Activated CD8-positive, alpha-beta T cell treated with anti-CD3 and anti-CD28 coated beads, Interleukin-2, amount 10 ng/mL, durations not matched to agents 7 days and 5 days (primary cell): ENCODE measurements around the gene CERT1. TPM values are rescaled to one million over a fixed set of nuclear protein-coding genes. Genes with fewer than 3 reads are reported as not detected.
"Not testable (repeated sequence)": the region's sequence is repeated elsewhere in the genome, so short reads cannot be mapped to it uniquely, and the experiment has no call there.

Experiments
- ATAC-seq: fragments of 150-1000 bp; cut with Tn5 transposase; one replicate; pipeline ENCODE4 v1.10.0; 2021; ENCODE audit warnings: moderate library complexity
- CTCF ChIA-PET: fragments of 350-600 bp; sonication (Branson Sonifier 250); formaldehyde crosslinking; loops from one replicate; lab custom pipeline; 2021; ENCODE audit warnings: antibody characterized with exemption; lab: Charles Lee
- POLR2A ChIA-PET: fragments of 350-600 bp; sonication (Branson Sonifier 250); formaldehyde crosslinking; loops from one replicate; lab custom pipeline; 2021; ENCODE audit warnings: antibody characterized with exemption; lab: Charles Lee
- DNase-seq: peaks from one replicate; pipeline ENCODE4 v3.0.0-alpha.2; 2020
- H3K27ac Mint-ChIP-seq: one replicate; pipeline ENCODE4 v1.8.0; 2021; ENCODE audit warnings: mild to moderate bottlenecking, mixed read lengths
- H3K27me3 Mint-ChIP-seq: one replicate; pipeline ENCODE4 v1.8.0; 2021; ENCODE audit warnings: low read depth, mixed read lengths
- H3K36me3 Mint-ChIP-seq: one replicate; pipeline ENCODE4 v1.8.0; 2021; ENCODE audit warnings: low read depth, mixed read lengths
- H3K4me1 Mint-ChIP-seq: one replicate; pipeline ENCODE4 v1.8.0; 2021; ENCODE audit warnings: low read depth, mixed read lengths
- H3K4me3 Mint-ChIP-seq: one replicate; pipeline ENCODE4 v1.8.0; 2021; ENCODE audit warnings: mild to moderate bottlenecking, mixed read lengths
- H3K9me3 Mint-ChIP-seq: one replicate; pipeline ENCODE4 v1.8.0; 2022; ENCODE audit warnings: mixed read lengths; ENCODE audit not compliant: insufficient read depth
- total RNA-seq, 2 experiments: library from RNA; stranded (reverse); gene quantifications; one replicate each; pipeline ENCODE4 v1.2.3, GENCODE V29; 2021

Gene CERT1
- total RNA-seq, 2 experiments from 2014 or later = 31.2 to 36.0 TPM

GRCh38 chr5:75536694-75537360 lies 25.4 kb upstream of the CERT1 start:
- Mint-ChIP-seq H3K27ac (no peak overlapping the region), H3K27me3 (no peaks in the 10 kb centered on the region), H3K4me3 (no peak overlapping the region), H3K4me1 (peaks cover 2% of the 10 kb centered on the region), H3K9me3 (peaks cover 5% of the 10 kb centered on the region), H3K36me3 (peaks cover 47% of the 10 kb centered on the region)
- no peak for ATAC-seq
- POLR2A ChIA-PET = no interaction called here
- CTCF ChIA-PET = no interaction called here
- no peak for DNase-seq

GRCh38 chr5:75536147-75536546 lies 24.7 kb upstream of the CERT1 start:
- H3K27me3 Mint-ChIP-seq = no peaks in the 10 kb centered on the region
- no peak overlapping the region for H3K27ac Mint-ChIP-seq
- H3K4me3 Mint-ChIP-seq = no peak overlapping the region
- peaks cover 5% of the 10 kb centered on the region for H3K9me3 Mint-ChIP-seq
- peaks cover 50% of the 10 kb centered on the region for H3K36me3 Mint-ChIP-seq
- CTCF ChIA-PET = no interaction called here
- ATAC-seq (no peak), DNase-seq (no peak)
- H3K4me1 Mint-ChIP-seq = peaks cover 2% of the 10 kb centered on the region
- POLR2A ChIA-PET = no interaction called here

- CTCF ChIA-PET = interaction anchor here (1.0 kb wide), 1 partner anchor 14 kb away, joined by 4 read pairs; no protein-coding TSS in a partner anchor
- ATAC-seq = no peak
- Mint-ChIP-seq H3K36me3 (peaks cover 50% of the 10 kb centered on the region), H3K27me3 (no peaks in the 10 kb centered on the region), H3K27ac (no peak overlapping the region), H3K4me3 (no peak overlapping the region), H3K9me3 (peaks cover 5% of the 10 kb centered on the region), H3K4me1 (peaks cover 2% of the 10 kb centered on the region)
- POLR2A ChIA-PET = no interaction called here
- no peak for DNase-seq
These were observed 23.3 kb upstream of the CERT1 start for GRCh38 chr5:75534734-75535133.

- H3K27ac Mint-ChIP-seq, H3K4me1 Mint-ChIP-seq, ATAC-seq, H3K27me3 Mint-ChIP-seq, H3K9me3 Mint-ChIP-seq, POLR2A ChIA-PET, H3K4me3 Mint-ChIP-seq, DNase-seq: not testable (repeated sequence)
- peaks cover 53% of the 10 kb centered on the region for H3K36me3 Mint-ChIP-seq
- CTCF ChIA-PET = interaction anchor here (1.0 kb wide), 1 partner anchor 13 kb away, joined by 4 read pairs; no protein-coding TSS in a partner anchor
These were observed 22.3 kb upstream of the CERT1 start for GRCh38 chr5:75533716-75534115.

GRCh38 chr5:75532190-75532589 lies 20.8 kb upstream of the CERT1 start:
- DNase-seq (no peak), ATAC-seq (no peak)
- ChIA-PET CTCF (no interaction called here), POLR2A (no interaction called here)
- H3K4me3 Mint-ChIP-seq = no peak overlapping the region
- no peaks in the 10 kb centered on the region for H3K27me3 Mint-ChIP-seq
- peaks cover 53% of the 10 kb centered on the region for H3K36me3 Mint-ChIP-seq
- H3K9me3 Mint-ChIP-seq = peaks cover 5% of the 10 kb centered on the region
- H3K27ac Mint-ChIP-seq = no peak overlapping the region
- peaks cover 2% of the 10 kb centered on the region for H3K4me1 Mint-ChIP-seq

GRCh38 chr5:75529185-75529584 lies 17.8 kb upstream of the CERT1 start:
- no peak overlapping the region for H3K27ac Mint-ChIP-seq
- CTCF ChIA-PET = no interaction called here
- no peak for ATAC-seq

GRCh38 chr5:75526070-75526469 lies 14.6 kb upstream of the CERT1 start:
- ChIA-PET CTCF (no interaction called here), POLR2A (no interaction called here)
- ATAC-seq (no peak), DNase-seq (no peak)
- Mint-ChIP-seq H3K9me3 (peaks cover 13% of the 10 kb centered on the region), H3K27me3 (no peaks in the 10 kb centered on the region), H3K27ac (no peak overlapping the region), H3K36me3 (peaks cover 27% of the 10 kb centered on the region), H3K4me1 (peaks cover 25% of the 10 kb centered on the region), H3K4me3 (no peak overlapping the region)

More at GRCh38 chr5:75529185-75529584, 17.8 kb upstream of the CERT1 start:
- H3K9me3 Mint-ChIP-seq = peaks cover 5% of the 10 kb centered on the region
- no peaks in the 10 kb centered on the region for H3K27me3 Mint-ChIP-seq
- H3K4me1 Mint-ChIP-seq = peaks cover 16% of the 10 kb centered on the region
- H3K36me3 Mint-ChIP-seq = peaks cover 32% of the 10 kb centered on the region
- POLR2A ChIA-PET = no interaction called here
- no peak for DNase-seq
- no peak overlapping the region for H3K4me3 Mint-ChIP-seq

GRCh38 chr5:75525344-75525743 lies 13.9 kb upstream of the CERT1 start:
- Mint-ChIP-seq H3K27ac (no peak overlapping the region), H3K4me3 (no peak overlapping the region), H3K9me3 (peaks cover 20% of the 10 kb centered on the region), H3K4me1 (peaks cover 25% of the 10 kb centered on the region), H3K27me3 (no peaks in the 10 kb centered on the region), H3K36me3 (peaks cover 35% of the 10 kb centered on the region)
- ChIA-PET POLR2A (no interaction called here), CTCF (no interaction called here)
- ATAC-seq = no peak
- no peak for DNase-seq

GRCh38 chr5:75524591-75524990 lies 13.2 kb upstream of the CERT1 start:
- Mint-ChIP-seq H3K9me3 (peaks cover 27% of the 10 kb centered on the region), H3K36me3 (peaks cover 39% of the 10 kb centered on the region), H3K27ac (no peak overlapping the region), H3K27me3 (no peaks in the 10 kb centered on the region), H3K4me3 (no peak overlapping the region), H3K4me1 (peaks cover 28% of the 10 kb centered on the region)
- ChIA-PET POLR2A (no interaction called here), CTCF (no interaction called here)
- DNase-seq (no peak), ATAC-seq (no peak)

GRCh38 chr5:75524071-75524470 lies 12.6 kb upstream of the CERT1 start:
- H3K36me3 Mint-ChIP-seq = peaks cover 43% of the 10 kb centered on the region
- DNase-seq (no peak), ATAC-seq (no peak)
- CTCF ChIA-PET = no interaction called here
- peaks cover 30% of the 10 kb centered on the region for H3K9me3 Mint-ChIP-seq
- no peaks in the 10 kb centered on the region for H3K27me3 Mint-ChIP-seq
- H3K4me1 Mint-ChIP-seq = peaks cover 33% of the 10 kb centered on the region
- POLR2A ChIA-PET = no interaction called here
- no peak overlapping the region for H3K4me3 Mint-ChIP-seq
- H3K27ac Mint-ChIP-seq = no peak overlapping the region

- DNase-seq (no peak), ATAC-seq (no peak)
- Mint-ChIP-seq H3K4me1 (peaks cover 38% of the 10 kb centered on the region), H3K4me3 (no peak overlapping the region), H3K27me3 (no peaks in the 10 kb centered on the region), H3K9me3 (peaks cover 30% of the 10 kb centered on the region), H3K27ac (no peak overlapping the region), H3K36me3 (peaks cover 45% of the 10 kb centered on the region)
- POLR2A ChIA-PET = no interaction called here
- CTCF ChIA-PET = no interaction called here
These were observed 11.8 kb upstream of the CERT1 start for GRCh38 chr5:75523275-75523674.

GRCh38 chr5:75522542-75522941 lies 11.1 kb upstream of the CERT1 start:
- Mint-ChIP-seq H3K27ac (no peak overlapping the region), H3K4me1 (peaks cover 43% of the 10 kb centered on the region), H3K9me3 (peaks cover 30% of the 10 kb centered on the region), H3K36me3 (peaks cover 52% of the 10 kb centered on the region), H3K4me3 (no peak overlapping the region), H3K27me3 (no peaks in the 10 kb centered on the region)
- ChIA-PET POLR2A (no interaction called here), CTCF (no interaction called here)
- ATAC-seq (no peak), DNase-seq (no peak)

GRCh38 chr5:75522025-75522424 lies 10.6 kb upstream of the CERT1 start:
- Mint-ChIP-seq H3K9me3 (peaks cover 30% of the 10 kb centered on the region), H3K4me1 (peaks cover 43% of the 10 kb centered on the region), H3K36me3 (peaks cover 53% of the 10 kb centered on the region), H3K4me3 (no peak overlapping the region), H3K27ac (no peak overlapping the region), H3K27me3 (no peaks in the 10 kb centered on the region)
- ChIA-PET POLR2A (no interaction called here), CTCF (no interaction called here)
- DNase-seq (no peak), ATAC-seq (no peak)
